ENCODE measurements around the gene PQBP1.

Gene PQBP1

DNA sequence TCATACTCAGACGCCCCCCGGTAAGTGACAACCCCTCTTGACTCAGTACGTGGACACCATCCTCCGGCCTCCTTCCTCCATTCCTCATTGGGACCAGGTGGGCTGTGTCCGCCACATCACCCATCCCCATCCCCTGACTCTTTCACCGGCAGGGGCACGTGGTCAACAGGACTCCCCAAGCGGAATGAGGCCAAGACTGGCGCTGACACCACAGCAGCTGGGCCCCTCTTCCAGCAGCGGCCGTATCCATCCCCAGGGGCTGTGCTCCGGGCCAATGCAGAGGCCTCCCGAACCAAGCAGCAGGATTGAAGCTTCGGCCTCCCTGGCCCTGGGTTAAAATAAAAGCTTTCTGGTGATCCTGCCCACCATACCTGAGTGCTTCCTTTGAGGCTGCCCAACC, 5.0 kb downstream of the PQBP1 start:
- no peak for DNase-seq

DNA sequence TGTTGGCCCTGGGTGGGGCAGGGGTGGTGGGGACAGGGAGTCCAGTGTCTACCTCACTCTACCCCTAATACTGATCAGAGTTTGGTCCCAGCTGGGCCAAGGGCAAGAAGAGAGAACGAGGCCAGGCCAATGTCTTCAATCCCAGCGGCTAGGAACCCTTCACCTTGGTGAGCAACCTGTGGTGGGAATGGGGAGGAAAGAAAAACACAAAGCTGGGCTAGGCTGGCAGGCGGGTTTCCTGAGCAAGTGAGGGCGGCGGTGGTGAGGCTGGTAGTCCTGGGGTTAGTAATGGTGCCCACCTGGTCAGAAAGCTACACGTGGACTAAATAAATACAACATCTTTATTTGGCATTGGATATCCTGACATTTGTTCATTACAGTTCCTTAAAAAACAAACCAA, 5.6 kb downstream of the PQBP1 start:
- no peak for DNase-seq

DNA sequence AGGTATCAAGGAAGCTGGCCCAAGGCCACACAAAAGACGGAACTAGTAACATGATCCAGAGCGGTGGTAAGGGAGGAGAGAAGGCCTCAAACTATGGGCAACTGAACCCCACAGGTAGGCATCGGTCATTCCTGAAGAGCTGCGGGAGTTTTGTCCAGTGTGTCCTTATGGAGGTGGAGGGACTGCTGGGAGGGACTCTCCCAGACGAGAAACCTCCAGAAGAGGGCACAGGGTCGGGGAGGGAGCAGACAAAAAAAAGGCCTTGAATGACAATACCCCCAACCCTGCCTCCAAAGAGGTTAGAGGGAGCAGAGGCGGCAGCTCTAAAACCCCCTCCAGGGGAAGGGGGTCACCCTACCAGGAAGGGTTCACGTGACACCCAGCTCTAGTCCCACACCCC, 6.5 kb downstream of the PQBP1 start:
- no peak for DNase-seq

DNA sequence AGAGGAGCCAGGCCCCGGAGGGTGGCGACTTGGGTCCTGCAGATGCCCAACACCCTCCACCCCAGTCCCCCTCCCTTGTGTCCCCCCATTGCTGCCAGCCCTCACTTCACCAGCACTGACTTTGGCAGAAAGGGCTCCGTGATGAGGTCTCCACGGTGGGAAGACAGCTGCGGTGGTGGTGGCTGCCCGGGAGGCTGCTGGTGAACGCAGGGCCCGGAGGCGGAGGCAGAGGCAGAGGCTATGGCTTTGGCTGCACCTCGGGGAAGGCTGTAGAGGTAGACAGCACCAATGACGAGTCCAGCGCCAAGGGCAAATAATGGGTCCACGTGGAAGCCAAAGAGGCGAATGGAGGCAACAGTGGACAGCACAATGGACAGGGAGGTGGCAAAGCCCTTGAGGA, 6.9 kb downstream of the PQBP1 start:
- DNase-seq, result no peak

DNA sequence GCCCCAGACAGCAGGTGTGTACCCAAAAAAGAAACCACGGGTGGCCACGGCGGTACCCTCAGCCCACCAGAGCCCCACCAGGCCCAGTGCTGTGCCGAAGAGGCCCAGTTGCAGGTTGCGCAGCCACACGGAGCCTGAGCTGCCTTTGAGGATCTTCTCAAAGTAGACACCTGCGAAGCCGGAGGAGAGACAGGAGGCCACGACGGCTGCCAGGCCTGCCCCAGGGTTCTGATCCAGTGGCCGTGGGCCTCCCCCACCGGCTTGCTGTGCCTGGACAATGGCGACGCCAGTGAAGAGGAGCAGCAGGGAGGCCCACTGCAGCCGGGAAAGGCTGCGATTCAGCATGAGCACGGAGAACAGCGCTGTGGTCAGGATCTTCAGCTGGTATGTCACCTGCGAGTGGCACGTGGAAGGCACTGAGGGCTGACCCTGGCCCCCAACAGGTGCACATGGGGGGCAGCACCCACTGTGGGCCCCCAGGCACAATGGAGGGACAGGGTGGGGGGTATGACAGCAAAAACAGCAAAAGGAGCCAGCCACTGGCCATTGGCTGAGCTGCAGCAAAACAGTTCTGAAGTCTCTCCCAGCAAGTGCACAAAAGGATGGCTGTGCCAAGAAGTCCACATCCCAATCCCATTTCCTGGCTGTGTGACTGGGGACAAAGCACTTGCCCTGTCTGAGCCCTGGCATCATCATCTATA, 7.5 kb downstream of the PQBP1 start:
- no peak for DNase-seq

DNA sequence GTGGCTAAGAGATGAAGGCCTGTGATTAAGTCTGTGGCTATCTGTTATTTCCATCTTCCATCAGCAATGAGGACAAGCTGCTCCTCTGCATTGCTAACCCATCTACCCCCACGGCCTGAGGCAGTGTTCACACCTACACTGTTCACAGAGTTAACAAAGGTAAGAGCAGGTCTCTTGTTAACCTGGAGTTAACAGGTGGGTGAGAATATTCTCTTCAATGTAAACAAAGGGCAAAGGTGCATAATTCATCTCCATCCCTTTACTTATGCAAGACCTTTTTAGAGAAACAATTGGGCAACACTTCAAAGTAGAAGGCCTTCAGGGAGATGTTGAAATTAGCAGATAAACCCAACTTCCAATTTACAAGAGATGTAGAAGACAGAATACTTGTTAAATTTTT, 10.9 kb downstream of the PQBP1 start:
- no peak for DNase-seq

DNA sequence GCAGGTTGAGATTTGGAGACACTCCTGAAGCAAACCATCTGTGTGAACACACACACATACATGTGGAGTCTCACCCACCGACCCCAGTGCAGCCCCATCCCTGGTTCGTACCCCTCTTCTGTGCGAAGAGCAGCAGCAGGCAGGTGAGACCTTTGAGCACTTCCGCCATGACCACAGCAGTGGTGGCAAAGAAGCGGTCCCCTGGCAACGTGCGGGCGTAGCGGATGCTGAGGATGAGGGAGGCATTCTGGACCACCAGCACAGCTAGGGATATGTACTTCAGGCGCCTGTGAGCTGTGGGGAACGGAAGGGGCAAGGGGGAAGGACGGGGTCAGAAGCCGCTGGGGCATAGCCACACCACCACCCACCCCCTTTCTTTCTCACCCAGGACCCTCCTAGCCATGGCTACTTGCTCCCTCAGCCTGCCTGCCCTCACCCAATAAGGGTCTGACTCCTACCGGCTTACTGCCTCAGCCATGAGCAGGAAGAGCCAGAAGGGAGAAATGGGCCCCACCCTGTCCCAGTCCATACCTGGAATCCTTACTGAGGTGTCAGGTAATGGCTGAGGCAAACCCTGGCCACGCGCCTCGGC, 12.1 kb downstream of the PQBP1 start:
- no peak for DNase-seq

DNA sequence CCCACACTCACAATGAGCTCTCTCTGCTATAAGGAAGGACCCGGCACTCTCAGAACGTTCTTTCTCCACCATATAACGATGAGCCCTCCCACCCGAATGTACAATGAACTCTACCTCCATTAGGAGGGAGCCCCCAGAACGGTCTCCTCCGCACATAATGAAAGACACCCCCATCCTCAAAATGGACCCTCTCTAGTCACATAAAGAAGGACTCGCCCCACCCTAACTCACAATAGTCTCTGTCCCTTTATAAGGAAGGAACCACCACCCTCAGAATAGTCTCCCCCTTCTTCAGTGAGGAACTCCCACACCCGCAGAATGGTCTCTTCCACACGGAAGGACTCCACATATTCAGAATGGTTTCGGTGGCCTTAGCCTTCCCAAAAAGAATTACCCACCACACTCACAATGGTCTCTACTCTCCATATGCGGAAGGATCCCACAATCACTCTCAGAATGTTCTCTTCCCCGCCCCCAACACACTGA, 13.2 kb downstream of the PQBP1 start:
- no peak for DNase-seq

DNA sequence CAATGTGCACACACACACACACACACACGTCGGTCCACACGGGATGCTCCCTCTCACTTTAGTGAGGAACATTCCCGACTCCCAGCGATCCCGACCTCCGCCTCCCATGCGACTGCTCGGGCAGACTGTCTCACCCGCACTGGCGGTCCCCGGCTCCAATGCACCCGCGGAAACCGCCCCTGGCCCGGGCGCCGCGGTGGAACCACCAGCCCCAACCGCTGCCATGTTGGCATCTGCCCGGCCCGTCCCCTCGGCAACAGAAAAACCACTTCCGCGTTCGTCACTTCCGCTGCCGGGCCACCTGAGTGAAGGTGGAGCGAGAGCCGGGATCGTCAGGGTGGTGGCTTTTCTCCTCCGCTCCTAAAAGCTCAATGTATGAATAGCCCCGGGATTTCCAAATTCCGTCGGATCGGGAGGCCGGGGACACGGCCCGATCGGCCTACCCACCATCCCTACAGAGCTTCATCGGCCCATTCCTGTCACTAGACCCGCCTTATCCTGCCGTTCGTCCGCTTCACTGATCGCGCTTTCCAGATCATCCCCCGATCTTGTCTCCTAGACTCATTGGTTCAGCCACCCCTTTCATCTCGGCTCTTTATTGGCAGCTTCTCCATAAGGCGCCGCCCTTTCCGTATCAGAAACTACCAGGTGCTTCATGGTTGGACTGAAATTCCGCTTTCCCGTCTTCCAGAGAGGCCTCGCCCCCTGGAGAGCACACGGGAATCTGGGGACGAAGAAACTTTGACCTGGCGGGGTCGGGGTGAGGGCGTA, 13.9 kb downstream of the PQBP1 start, which contains the start of gene SLC35A2:
Gene SLC35A2 (minus strand): TSS at position 235 of the 771 bp plus-strand sequence. CDS start 10 bp downstream, at position 225.
- peak; percentile 68 to 69 for DNase-seq

DNA sequence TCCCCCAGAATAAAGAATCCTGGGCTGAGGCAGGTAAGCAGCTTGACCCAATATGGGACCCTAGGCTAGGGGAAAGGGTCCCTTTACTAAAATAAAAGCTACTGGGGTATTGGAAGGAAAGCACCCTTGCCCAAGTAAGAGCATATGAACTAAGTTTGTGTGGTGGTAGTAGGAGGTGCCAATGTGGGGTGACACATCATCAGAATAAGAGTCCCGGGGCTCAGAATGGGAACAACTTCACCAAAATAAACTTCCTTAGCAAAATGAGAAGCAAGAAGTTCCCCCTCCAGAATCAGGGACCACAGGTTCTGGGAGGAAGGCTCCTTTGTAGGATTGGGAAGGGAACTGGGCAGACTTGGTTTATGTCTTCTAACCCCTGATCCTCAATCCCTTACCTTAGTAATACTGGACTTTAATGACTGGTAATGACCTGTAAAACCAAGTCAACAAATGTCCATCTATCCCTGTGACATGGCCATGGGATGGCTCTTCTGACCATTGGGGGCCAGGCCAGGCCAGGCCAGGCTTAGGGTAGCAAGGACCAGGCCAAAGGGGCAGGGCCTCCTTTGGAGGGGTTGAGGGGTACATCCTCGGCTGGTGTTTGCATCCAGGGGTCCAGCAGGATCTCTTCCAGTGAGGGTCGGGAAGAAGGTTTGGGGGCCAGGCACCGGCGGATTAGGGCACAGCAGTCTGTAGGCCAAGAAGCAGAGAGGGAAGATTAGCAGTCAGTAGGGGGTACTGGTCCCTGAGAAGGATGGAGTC, 16.1 kb downstream of the PQBP1 start:
- no peak for DNase-seq

DNA sequence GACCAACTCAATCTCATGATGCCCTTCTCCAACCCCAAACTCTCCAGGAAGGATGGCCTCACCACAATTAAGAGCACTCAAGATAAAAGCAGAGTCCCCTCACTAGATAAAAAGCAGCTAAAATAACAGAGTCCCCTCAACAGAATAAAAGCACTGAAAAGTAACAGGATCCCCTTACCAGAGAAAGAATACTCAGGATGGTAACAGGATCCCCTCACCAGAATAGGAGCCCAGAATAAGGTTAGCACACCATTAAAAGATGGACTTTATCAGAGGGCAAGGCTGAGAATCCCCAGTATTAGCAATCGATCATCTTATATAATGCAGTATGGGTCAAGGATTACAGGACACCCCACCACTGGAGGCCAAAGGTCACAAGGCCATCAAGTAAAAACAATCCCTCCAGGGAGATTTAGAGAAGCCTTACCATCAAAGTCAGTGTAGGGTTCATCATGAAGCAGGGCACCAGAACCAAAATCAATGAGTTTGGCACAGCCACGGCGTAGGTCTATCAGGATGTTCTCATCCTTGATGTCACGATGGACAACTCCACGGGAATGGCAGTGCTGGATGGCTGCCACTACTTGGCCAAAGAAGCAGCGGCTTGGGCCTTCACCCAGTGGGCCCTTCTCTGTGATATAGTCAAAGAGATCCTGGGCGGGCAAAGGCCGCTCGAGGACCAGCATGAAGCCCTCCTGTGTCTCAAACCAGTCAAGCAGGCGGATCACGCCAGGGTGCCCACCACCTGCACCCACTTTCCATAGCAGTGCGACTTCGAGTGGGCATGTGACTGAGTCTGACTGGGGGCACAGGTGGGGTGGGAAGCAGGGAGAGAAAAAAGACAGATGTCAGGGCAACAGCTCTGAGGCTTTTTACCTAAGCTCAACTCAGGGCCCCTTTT, 17.1 kb downstream of the PQBP1 start:
- no peak for DNase-seq

DNA sequence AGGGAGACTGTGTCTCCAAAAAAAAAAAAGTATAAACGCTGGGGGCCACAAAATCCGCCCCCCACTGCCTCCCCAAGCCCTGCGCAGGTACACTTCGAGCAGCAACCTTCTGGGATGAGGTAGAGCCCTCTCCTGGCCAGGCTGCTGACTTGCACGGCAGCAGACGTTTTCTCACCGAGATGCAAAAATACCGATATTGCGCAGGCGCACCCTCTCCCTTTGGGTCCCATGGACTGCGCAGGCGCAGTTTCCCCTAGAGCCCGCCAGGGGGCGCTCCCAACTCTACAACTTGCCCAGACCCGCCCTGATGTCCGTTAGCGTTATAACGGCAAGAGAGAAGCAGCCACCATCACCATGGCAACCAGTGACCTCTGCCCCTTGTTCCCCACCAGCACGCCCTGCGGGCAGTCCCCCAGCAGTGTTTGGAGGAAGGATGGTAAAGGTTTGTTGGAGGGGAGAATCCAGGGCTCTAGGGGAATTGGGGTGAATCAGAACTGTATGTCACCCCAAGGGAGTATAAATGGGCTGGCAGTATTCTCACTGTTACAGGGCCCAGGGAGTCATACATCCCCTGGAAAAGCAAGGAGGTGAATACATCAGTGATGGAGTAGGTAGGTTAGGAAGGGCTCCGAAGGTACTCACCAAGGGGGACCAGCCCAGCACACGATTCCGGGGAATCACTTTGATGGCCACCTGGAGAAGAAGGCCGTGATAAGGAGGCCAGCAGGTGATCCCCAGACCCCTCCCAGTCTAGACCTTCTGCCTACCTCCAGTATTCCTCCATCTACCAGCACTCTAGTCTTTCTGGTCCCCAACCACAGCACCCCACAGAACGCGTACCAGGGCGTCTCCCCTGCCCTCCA, 19.6 kb downstream of the PQBP1 start:
- peak; percentile 87 to 91 for DNase-seq

DNA sequence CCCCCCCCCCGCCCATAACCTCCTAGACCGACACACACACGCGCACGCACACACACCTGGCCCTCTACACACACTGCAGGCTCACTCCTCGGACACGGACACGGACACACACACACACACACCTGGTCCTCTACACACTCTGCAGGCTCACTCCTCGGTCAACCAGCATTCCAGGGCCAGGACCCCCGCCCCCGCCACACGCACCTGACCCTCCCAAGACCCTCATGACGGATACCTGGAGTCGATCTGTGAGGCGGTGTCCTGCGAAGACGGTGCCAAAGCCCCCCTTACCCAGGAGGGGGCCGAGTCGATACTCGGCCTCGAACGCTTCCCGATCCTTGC, 20.5 kb downstream of the PQBP1 start:
- no peak for DNase-seq

DNA sequence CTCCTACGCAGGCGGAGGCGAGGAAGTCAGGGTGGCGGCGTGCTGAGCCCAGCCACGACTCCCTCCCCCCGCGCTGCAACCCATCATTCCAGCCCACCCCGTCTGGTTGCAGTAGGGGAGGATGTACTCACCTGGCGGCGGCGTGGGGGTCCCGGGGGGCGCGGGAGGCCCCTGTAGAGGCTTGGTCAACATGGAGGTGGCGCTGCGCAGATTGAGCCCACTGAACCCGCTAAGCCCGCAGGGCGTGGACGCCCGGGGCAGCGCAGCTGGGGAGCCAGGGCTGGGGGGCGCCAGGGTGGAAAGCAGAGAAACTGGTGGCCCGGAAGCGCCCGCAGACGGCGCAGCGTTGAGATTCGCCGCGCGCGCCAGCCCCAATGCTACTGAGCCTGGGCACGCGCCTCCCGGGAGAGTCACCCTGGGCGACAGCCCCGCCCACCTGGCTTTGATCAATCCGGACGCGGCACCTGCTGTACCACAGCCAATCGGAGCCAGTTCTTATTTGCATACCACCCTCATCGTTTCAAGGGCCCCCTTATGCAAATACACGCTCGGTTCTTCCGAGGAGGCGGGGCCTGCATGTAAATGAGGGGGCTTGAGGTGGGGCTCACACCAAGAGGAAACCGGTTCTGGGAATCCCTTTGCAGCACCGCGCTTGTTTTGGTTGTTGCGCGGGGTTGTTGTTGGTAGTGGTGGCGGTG, 21.1 kb downstream of the PQBP1 start, which contains the start of gene PIM2:
Gene PIM2 (minus strand): TSS at position 382 of the 698 bp plus-strand sequence. CDS start 190 bp downstream, at position 192.
- DNase-seq, result peak; percentile 89 to 93

DNA sequence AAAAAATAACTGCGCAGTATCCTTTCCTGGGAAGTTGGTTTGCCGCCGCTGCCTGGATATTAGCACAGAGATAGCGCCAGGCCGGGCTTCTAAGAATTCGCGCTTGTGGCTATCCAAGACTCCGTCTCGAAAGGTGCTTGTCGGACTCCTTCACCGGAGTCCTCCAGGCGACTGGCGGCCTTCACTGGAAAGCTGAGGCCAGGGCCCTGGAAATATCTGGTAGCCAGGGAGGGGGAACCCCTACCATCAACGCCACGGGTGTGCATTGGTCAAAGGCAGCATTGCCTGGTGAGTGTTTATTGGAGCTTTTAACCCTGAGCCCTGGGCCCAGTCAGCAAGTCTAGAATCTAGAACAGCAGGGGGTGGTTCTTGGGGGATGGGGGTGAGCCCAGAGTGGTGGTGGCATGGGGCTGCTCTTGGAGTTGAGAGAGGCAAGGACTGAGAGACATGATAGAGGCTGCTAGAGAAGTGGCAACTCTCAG, 21.7 kb downstream of the PQBP1 start:
- DNase-seq, result no peak

DNA sequence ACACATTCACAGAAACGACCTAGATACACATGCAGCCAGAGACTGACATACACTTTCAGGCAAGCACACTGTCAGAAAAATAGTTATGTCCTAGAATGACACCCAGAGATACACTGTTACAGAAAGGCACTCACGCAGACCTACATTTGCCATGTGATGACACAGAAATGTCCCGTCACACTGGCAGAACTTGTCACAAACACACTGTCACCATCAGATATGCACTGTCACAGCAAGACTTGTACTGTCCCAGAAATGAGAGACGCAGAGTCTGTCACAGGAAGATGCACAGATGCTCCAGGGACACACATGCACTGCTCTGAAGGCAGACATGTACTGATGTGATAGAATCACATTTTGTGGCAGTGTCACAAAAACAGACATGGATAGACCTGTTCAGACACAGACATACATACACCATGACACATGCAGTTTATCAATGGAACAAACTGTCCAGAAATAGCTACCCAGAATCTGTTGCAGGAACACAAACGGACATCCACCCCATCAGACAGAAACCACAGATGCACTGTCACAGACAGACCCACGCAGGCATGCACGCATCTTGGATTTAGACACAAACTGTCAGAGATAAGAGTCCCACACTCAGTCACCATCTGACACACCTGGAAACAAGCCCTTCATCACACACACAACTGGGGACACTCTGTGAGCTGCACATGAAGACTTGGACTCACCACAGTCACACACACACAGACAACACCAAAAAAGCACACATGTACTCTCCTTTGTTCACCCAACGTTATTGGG, 22.4 kb downstream of the PQBP1 start:
- DNase-seq, result no peak

DNA sequence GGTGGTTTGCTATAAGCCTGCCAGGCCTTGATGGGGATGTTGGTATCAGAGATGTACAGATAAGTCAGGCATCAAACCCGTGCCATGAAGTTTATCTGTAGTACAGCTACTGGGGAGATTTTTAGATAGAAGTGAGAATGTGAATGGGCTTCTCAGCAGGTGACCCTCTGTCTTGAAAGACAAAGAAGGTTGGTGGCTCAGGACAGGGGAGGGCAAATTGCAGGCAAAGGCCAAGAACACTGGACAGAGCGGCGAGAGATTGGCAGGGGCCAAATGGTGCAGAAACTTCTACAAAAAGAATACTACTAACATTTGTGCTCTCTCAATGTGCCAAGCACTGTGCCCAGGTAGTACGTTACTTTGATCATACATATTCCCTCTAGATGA, 23.0 kb downstream of the PQBP1 start:
- no peak for DNase-seq

DNA sequence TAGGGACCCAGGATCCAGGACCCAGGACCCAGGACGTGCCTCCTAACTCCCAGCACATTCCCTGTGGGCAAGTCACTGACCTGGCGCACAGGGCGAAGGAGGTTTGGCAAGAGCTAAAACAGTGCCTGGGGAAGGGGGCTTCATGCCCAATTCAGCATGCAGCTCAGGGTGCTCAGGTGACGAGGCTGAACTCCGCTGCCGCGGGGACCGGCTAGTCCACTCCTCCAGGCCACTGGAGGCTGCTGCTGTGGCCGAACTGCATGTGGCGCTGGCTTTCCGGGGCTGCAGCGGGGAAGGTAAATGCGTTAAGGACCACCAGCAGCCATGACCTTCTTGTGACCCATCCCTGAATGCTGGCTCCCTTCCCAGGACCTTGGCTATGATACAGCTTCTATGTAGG, 26.0 kb downstream of the PQBP1 start:
- no peak for DNase-seq

DNA sequence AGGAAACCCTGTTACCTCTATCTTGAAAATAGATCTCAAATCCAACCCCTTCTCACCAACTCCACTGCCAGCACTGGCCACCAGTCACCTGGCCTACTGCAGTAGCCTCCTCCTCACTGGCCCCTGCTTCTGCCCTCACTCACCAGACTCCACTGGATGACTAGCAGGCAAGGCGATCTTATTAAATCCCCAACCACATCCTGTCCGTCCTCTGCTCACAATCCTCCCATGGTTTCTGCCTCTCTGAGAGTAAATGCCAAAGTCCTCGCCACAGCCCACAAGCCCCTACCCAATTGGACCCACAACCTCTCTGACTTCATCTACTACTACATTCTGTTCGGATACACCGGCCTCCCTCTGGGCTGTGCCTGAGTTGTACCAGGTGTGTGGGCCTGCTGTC, 26.5 kb downstream of the PQBP1 start:
- no peak for DNase-seq

Data from NCI-H1930 (cell line).